HCT116 (cell line): ENCODE results near the gene TCEA2. TPM values are rescaled to one million over a fixed set of nuclear protein-coding genes. Genes with fewer than 3 reads are reported as not detected.

ENCODE experiments used
- ATAC-seq: fragments of 200-7000 bp; cut with Tn5 transposase; 2 replicates; pipeline ENCODE4 v1.9.1; 2020; ENCODE audit warnings: mild to moderate bottlenecking, moderate library complexity
- BruUV-seq: library from RNA; stranded (reverse); fragments of 400-500 nt; replicated peaks from 2 replicates; lab custom pipeline; 2021; lab: Mats Ljungman, UMichigan
- CTCF ChIA-PET: fragments of 300-600 bp; sonication (Branson Sonifier 250); formaldehyde crosslinking; loops from one replicate; lab custom pipeline; 2021; ENCODE audit warnings: antibody characterized with exemption; lab: Charles Lee
- POLR2A ChIA-PET: fragments of 300-600, 350-600 bp; sonication (Branson Sonifier 250); formaldehyde crosslinking; loops from one replicate; lab custom pipeline; 2021; ENCODE audit warnings: antibody characterized with exemption; lab: Charles Lee
- RAD21 ChIA-PET, 2 experiments: fragments of 300-600 bp; sonication (Branson Sonifier 250); formaldehyde crosslinking; loops; one replicate each; lab custom pipeline; 2023; ENCODE audit warnings: low total read pairs in 2 of 2; ENCODE audit not compliant: uncharacterized antibody in 2 of 2, unreplicated experiment in 2 of 2, low non-redundant PET in 1 of 2; lab: Charles Lee
- DNase-seq: peaks from one replicate; pipeline ENCODE4 v3.0.0-alpha.2; 2010; ENCODE audit warnings: low read depth, low spot score
- H2AFZ ChIP-seq: fragments of 200-600 bp; shearing (Covaris generic), sonication (generic); 2 replicates; pipeline ENCODE4 v1.6.1; 2017; ENCODE audit warnings: low read depth, mixed run types, mixed read lengths, antibody characterized with exemption, low read length; ENCODE audit not compliant: poor library complexity, severe bottlenecking
- H3K27ac ChIP-seq: 2 replicates; pipeline ENCODE4 v1.5.1; 2012; ENCODE audit warnings: low read depth, low read length
- H3K27me3 ChIP-seq: fragments of 200-600 bp; sonication (generic); 2 replicates; pipeline ENCODE4 v1.6.1; 2016; ENCODE audit warnings: mixed run types, low read length, mixed read lengths; ENCODE audit not compliant: insufficient read depth
- H3K36me3 ChIP-seq, 2 experiments: fragments of 200-500 bp in 1 of 2; fragments of 200-600 bp in 1 of 2; sonication (Bioruptor generic) in 1 of 2; sonication (generic) in 1 of 2; 2 replicates each; pipeline versions ENCODE4 v1.5.1 to v1.6.1; 2014 to 2016; ENCODE audit warnings: low read length in 2 of 2, inconsistent platforms in 1 of 2, mixed read lengths in 1 of 2, mixed run types in 1 of 2; ENCODE audit not compliant: insufficient read depth in 2 of 2, control insufficient read depth in 1 of 2
- H3K4me1 ChIP-seq, 2 experiments: fragments of 200-600 bp in 1 of 2; sonication (generic) in 1 of 2; 2 replicates each; pipeline versions ENCODE4 v1.5.1 to v1.6.1; 2012 to 2017; ENCODE audit warnings: low read length in 2 of 2, inconsistent platforms in 1 of 2, mild to moderate bottlenecking in 1 of 2, mixed read lengths in 1 of 2, mixed run types in 1 of 2, moderate library complexity in 1 of 2; ENCODE audit not compliant: insufficient read depth in 2 of 2, control insufficient read depth in 1 of 2
- H3K4me2 ChIP-seq: fragments of 200-600 bp; sonication (generic); 2 replicates; pipeline ENCODE4 v1.6.1; 2017; ENCODE audit warnings: mixed run types, low read length, mixed read lengths
- H3K4me3 ChIP-seq, 2 experiments: fragments of 200-600 bp in 1 of 2; sonication (generic) in 1 of 2; replicated peaks in 1 of 2; 2 replicates each; pipeline ENCODE4 v1.5.1; 2011 to 2016; ENCODE audit warnings: low read length in 2 of 2, control low read depth in 1 of 2, low read depth in 1 of 2, mild to moderate bottlenecking in 1 of 2, mixed read lengths in 1 of 2, mixed run types in 1 of 2
- H3K79me2 ChIP-seq: fragments of 200-600 bp; sonication (generic); 2 replicates; pipeline ENCODE4 v1.6.1; 2017; ENCODE audit warnings: mild to moderate bottlenecking, mixed run types, low read length, moderate library complexity, mixed read lengths; ENCODE audit not compliant: insufficient read depth
- H3K9ac ChIP-seq: fragments of 200-600 bp; sonication (generic); 2 replicates; pipeline ENCODE4 v1.6.1; 2016; ENCODE audit warnings: low read length, mixed read lengths
- H3K9me2 ChIP-seq: fragments of 200-600 bp; sonication (generic), shearing (Covaris generic); 2 replicates; pipeline ENCODE4 v1.6.1; 2017; ENCODE audit warnings: mixed run types, mild to moderate bottlenecking, moderate library complexity; ENCODE audit not compliant: insufficient read depth
- H3K9me3 ChIP-seq, 2 experiments: fragments of 200-500 bp in 1 of 2; fragments of 200-600 bp in 1 of 2; sonication (Bioruptor generic) in 1 of 2; sonication (generic) in 1 of 2; 2 replicates each; pipeline ENCODE4 v1.6.1; 2014 to 2017; ENCODE audit warnings: low read length in 2 of 2, mixed read lengths in 2 of 2, inconsistent platforms in 1 of 2, low read depth in 1 of 2, mild to moderate bottlenecking in 1 of 2, mixed run types in 1 of 2, moderate library complexity in 1 of 2; ENCODE audit not compliant: control insufficient read depth in 1 of 2, insufficient read depth in 1 of 2
- H4K20me1 ChIP-seq: fragments of 200-600 bp; sonication (generic), shearing (Covaris generic); 2 replicates; pipeline ENCODE4 v1.6.1; 2017; ENCODE audit warnings: mixed run types, mild to moderate bottlenecking, moderate library complexity; ENCODE audit not compliant: insufficient read depth
- CBX3 ChIP-seq: IDR thresholded peaks from 2 replicates; pipeline ENCODE4 v1.6.1; 2012; ENCODE audit warnings: low read depth
- EZH2phosphoT487 ChIP-seq: fragments of 200-600 bp; IDR thresholded peaks from 2 replicates; pipeline ENCODE4 v1.6.1; 2018; ENCODE audit warnings: antibody characterized with exemption, borderline replicate concordance
- FOSL1 ChIP-seq: IDR thresholded peaks from 2 replicates; pipeline ENCODE4 v1.6.1; 2012; ENCODE audit warnings: low read depth
- MAX ChIP-seq: IDR thresholded peaks from 2 replicates; pipeline ENCODE4 v1.6.1; 2012
- POLR2AphosphoS5 ChIP-seq: IDR thresholded peaks from 2 replicates; pipeline ENCODE4 v1.6.1; 2011; ENCODE audit warnings: mild to moderate bottlenecking, low read depth, low read length, moderate library complexity
- RAD21 ChIP-seq: IDR thresholded peaks from 2 replicates; pipeline ENCODE4 v1.6.1; 2012; ENCODE audit warnings: low read depth, mild to moderate bottlenecking
- SIN3A ChIP-seq: IDR thresholded peaks from 2 replicates; pipeline ENCODE4 v1.6.1; 2012; ENCODE audit warnings: low read depth
- SP1 ChIP-seq: IDR thresholded peaks from 2 replicates; pipeline ENCODE4 v1.6.1; 2012; ENCODE audit warnings: low read depth
- SRF ChIP-seq: IDR thresholded peaks from 2 replicates; pipeline ENCODE4 v1.6.1; 2012; ENCODE audit warnings: low read depth
- TCF7L2 ChIP-seq: IDR thresholded peaks from 2 replicates; pipeline ENCODE4 v1.7.0; 2011; ENCODE audit warnings: borderline replicate concordance, inconsistent platforms; ENCODE audit not compliant: insufficient read depth, insufficient read length; ENCODE audit errors: extremely low read depth
- YY1 ChIP-seq: IDR thresholded peaks from 2 replicates; pipeline ENCODE4 v1.6.1; 2011; ENCODE audit warnings: low read length, low read depth, moderate library complexity, mild to moderate bottlenecking; ENCODE audit not compliant: insufficient replicate concordance; ENCODE audit errors: extremely low read depth
- ZFX ChIP-seq: fragments of 450-650 bp; IDR thresholded peaks from 2 replicates; pipeline ENCODE4 v1.6.1; 2017
- ZNF274 ChIP-seq: fragments of 200-500 bp; sonication (Bioruptor generic); IDR thresholded peaks from 2 replicates; pipeline ENCODE4 v1.6.1; 2014; ENCODE audit warnings: mild to moderate bottlenecking, low read depth, low read length, inconsistent platforms
- intact Hi-C: fragments of 100-400 bp; cut with micrococcal nuclease; formaldehyde crosslinking; loops from 2 replicates; pipeline ENCODE4 v1.10.0; 2022
- total RNA-seq: library from RNA; stranded (reverse); gene quantifications from one replicate; pipeline ENCODE4 v1.2.1, GENCODE V29; 2021; ENCODE audit not compliant: unreplicated experiment

TCEA2 gene
- total RNA-seq, 1 experiment from 2014 or later: 29.7 TPM

- peak overlapping the region; percentile 87 for H3K9ac ChIP-seq
- no peaks in the 10 kb centered on the region for H3K9me3 ChIP-seq
- POLR2A ChIA-PET: no interaction called here
- H3K36me3 ChIP-seq: no peaks in the 10 kb centered on the region
- intact Hi-C loops: no loop called here
- RAD21 ChIA-PET: no interaction called here
- H3K27ac ChIP-seq: peak overlapping the region; percentile 61
- no peaks in the 10 kb centered on the region for H3K27me3 ChIP-seq
- ATAC-seq (no peak), DNase-seq (no peak)
- H3K4me1 ChIP-seq: peaks cover 14 to 21% of the 10 kb centered on the region in 2 experiments
- no TSS peak for BruUV-seq
- peak overlapping the region; percentile 79 to 96 for H3K4me3 ChIP-seq
- peak overlapping the region; percentile 99 for H3K4me2 ChIP-seq
- CTCF ChIA-PET: interaction anchor here (1.5 kb wide), 1 partner anchor 10 kb away, joined by 3 read pairs; no protein-coding TSS in a partner anchor
- no peaks in the 10 kb centered on the region for H4K20me1 ChIP-seq
- no peak overlapping the region for H2AFZ ChIP-seq
- TF ChIP-seq SRF (no peak), FOSL1 (no peak), YY1 (no peak), ZFX (no peak), TCF7L2 (no peak), SIN3A (no peak), RAD21 (no peak), POLR2AphosphoS5 (no peak), SP1 (no peak), ZNF274 (no peak), EZH2phosphoT487 (no peak), CBX3 (no peak), MAX (no peak)
- peaks cover 9% of the 10 kb centered on the region; the same call in 1 of the 2 replicates for H3K79me2 ChIP-seq
- H3K9me2 ChIP-seq: no peaks in the 10 kb centered on the region
Observed at GRCh38 chr20:64078934-64079272, 15.9 kb downstream of the TCEA2 start.
